Measurements from ENCODE around the gene TAS2R5. TPM values are rescaled to one million over a fixed set of nuclear protein-coding genes. Genes with fewer than 3 reads are reported as not detected.

The TAS2R5 gene
- total RNA-seq, 1 experiment from 2014 or later: 0.92 TPM

DNA sequence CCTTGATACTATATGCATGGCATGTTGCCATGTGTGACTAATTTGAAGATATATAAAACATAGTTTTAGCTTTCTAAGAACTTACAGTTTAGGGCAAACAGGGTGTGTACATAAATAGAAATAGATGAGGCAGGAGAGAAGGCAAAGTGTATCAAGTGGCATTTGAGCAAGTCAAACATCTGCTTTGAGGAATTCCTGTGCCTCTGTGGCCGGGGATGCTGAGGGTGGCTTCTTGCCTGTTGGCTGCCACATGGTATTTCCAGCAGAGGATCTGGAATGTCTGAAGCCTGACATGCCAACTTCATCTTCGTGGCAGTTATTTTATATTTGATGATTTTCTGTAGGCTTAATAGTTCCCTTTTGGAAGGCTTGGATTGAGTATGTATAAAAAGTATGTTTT lies 45.9 kb upstream of the TAS2R5 start:
- Histone ChIP-seq H3K56ac (ENCODE audit: insufficient read length, low read depth, low read length) (no peak overlapping the region), H4K91ac (ENCODE audit: insufficient read length, low read depth, low read length) (no peak overlapping the region)
- no peak overlapping the region for H3K4me3 Mint-ChIP-seq

More for the DNA sequence above, 45.9 kb upstream of the TAS2R5 start:
- Histone ChIP-seq H2BK120ac (ENCODE audit: low read depth, low read length, poor library complexity, severe bottlenecking) (no peak overlapping the region), H3K14ac (ENCODE audit: insufficient read depth, low read length) (no peak overlapping the region), H2BK5ac (ENCODE audit: insufficient read length, low read length) (no peak overlapping the region), H3K79me1 (ENCODE audit: insufficient read depth, low read depth, low read length, poor library complexity, severe bottlenecking) (peaks cover 8% of the 10 kb centered on the region), H4K5ac (ENCODE audit: insufficient read length, low read depth, low read length) (no peak overlapping the region), H3K4ac (ENCODE audit: low read depth, low read length) (no peak overlapping the region), H3K23me2 (ENCODE audit: insufficient read length, low read depth, low read length, poor library complexity, severe bottlenecking) (peaks cover under 1% of the 10 kb centered on the region), H2BK15ac (ENCODE audit: low read depth, low read length) (no peak overlapping the region), H3K4me1 (ENCODE audit: insufficient read depth, low read length) (0 out of 2 replicates have a peak, but pooled peaks cover 3% of the 10 kb centered on the region), H3K9ac (ENCODE audit: extremely low read depth, insufficient read length, low read length) (no peak overlapping the region), H3K23ac (ENCODE audit: insufficient read length, low read depth, low read length) (no peak overlapping the region), H3K27me3 (ENCODE audit: insufficient read depth, low read length) (no peaks in the 10 kb centered on the region), H2BK20ac (ENCODE audit: low read depth, low read length, poor library complexity, severe bottlenecking) (no peak overlapping the region), H3T11ph (ENCODE audit: low read length) (no peak overlapping the region), H3K27ac (ENCODE audit: insufficient read length, low read depth, low read length) (no peak overlapping the region), H4K8ac (replicated peaks; ENCODE audit: insufficient read length, low read depth, low read length) (no peak overlapping the region), H3K9me3 (ENCODE audit: control insufficient read depth, low read depth, low read length) (no peaks in the 10 kb centered on the region), H4K20me1 (ENCODE audit: control insufficient read depth, insufficient read depth, insufficient read length) (no peaks in the 10 kb centered on the region), H3K18ac (ENCODE audit: insufficient read length, low read depth, low read length) (no peak overlapping the region), H2BK12ac (ENCODE audit: insufficient read length, low read depth, low read length) (no peak overlapping the region), H3K79me2 (ENCODE audit: insufficient read depth, low read length) (peaks cover 12% of the 10 kb centered on the region), H2AFZ (ENCODE audit: low read length) (no peak overlapping the region), H3K4me2 (ENCODE audit: insufficient read depth, insufficient read length, low read length) (no peak overlapping the region), H2AK5ac (ENCODE audit: insufficient read length, low read length) (no peak overlapping the region)
- Mint-ChIP-seq H3K4me1 (peaks cover 9 to 10% of the 10 kb centered on the region in 2 experiments), H3K9me3 (no peaks in the 10 kb centered on the region; a peak in 2 of 5 replicates), H3K27ac (no peak overlapping the region), H3K27me3 (ENCODE audit: low read depth) (no peaks in the 10 kb centered on the region), H3K36me3 (ENCODE audit: insufficient read depth in 1 of 3, low read depth in 3 of 3) (peaks cover 68 to 86% (median 84%) of the 10 kb centered on the region in 3 experiments)
- TF ChIP-seq, protein P1, sequence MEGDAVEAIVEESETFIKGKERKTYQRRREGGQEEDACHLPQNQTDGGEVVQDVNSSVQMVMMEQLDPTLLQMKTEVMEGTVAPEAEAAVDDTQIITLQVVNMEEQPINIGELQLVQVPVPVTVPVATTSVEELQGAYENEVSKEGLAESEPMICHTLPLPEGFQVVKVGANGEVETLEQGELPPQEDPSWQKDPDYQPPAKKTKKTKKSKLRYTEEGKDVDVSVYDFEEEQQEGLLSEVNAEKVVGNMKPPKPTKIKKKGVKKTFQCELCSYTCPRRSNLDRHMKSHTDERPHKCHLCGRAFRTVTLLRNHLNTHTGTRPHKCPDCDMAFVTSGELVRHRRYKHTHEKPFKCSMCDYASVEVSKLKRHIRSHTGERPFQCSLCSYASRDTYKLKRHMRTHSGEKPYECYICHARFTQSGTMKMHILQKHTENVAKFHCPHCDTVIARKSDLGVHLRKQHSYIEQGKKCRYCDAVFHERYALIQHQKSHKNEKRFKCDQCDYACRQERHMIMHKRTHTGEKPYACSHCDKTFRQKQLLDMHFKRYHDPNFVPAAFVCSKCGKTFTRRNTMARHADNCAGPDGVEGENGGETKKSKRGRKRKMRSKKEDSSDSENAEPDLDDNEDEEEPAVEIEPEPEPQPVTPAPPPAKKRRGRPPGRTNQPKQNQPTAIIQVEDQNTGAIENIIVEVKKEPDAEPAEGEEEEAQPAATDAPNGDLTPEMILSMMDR (conservative IDR thresholded peaks at IDR 0.05): no peak
- DNase-seq: no peak
- WGBS (ENCODE audit: extremely low coverage, insufficient read length, low lambda C conversion rate): no CpG with 5 or more reads among the region's 2 CpGs

All from H9 (cell line).